HL-60 (cell line): ENCODE results near the gene PRELID2.

Source experiments
- DNase-seq, 2 experiments: peaks; one replicate each; pipeline ENCODE4 v3.0.0-alpha.2; 2010 to 2020; ENCODE audit warnings: low read depth in 1 of 2, low spot score in 1 of 2
- H3K27ac ChIP-seq: fragments of 250-450 bp; sonication (Bioruptor Pico); replicated peaks from 2 replicates; pipeline ENCODE4 v1.5.1; 2020; ENCODE audit warnings: mild to moderate bottlenecking, moderate library complexity
- H3K27me3 ChIP-seq: fragments of 250-450 bp; sonication (Bioruptor Pico); 2 replicates; pipeline ENCODE4 v1.5.1; 2021; ENCODE audit warnings: mild to moderate bottlenecking, moderate library complexity; ENCODE audit not compliant: insufficient read depth, poor library complexity, severe bottlenecking
- H3K4me3 ChIP-seq: replicated peaks from 2 replicates; pipeline ENCODE4 v1.5.1; 2011; ENCODE audit warnings: mild to moderate bottlenecking, control low read depth, low read length; ENCODE audit not compliant: insufficient read depth
- CTCF ChIP-seq: IDR thresholded peaks from one replicate; pipeline ENCODE4 v1.5.1; 2011; ENCODE audit warnings: low read length, control low read depth, inconsistent platforms; ENCODE audit not compliant: insufficient read depth
- GABPA ChIP-seq: IDR thresholded peaks from 2 replicates; pipeline ENCODE4 v1.6.1; 2012; ENCODE audit warnings: low read depth
- POLR2AphosphoS5 ChIP-seq: IDR thresholded peaks from 2 replicates; pipeline ENCODE4 v1.6.1; 2012; ENCODE audit warnings: low read depth
- REST ChIP-seq: IDR thresholded peaks from 2 replicates; pipeline ENCODE4 v1.6.1; 2012; ENCODE audit warnings: low read depth; ENCODE audit not compliant: insufficient replicate concordance
- SPI1 ChIP-seq: IDR thresholded peaks from 2 replicates; pipeline ENCODE4 v1.6.1; 2012; ENCODE audit warnings: low read depth, mild to moderate bottlenecking, borderline replicate concordance

Gene PRELID2

GRCh38 chr5:145835848-145836239, 702 bp upstream of the PRELID2 start:
- peak overlapping the region; percentile 52 for H3K4me3 ChIP-seq
- peaks cover 20% of the 10 kb centered on the region for H3K27me3 ChIP-seq
- no peak overlapping the region for H3K27ac ChIP-seq
- TF ChIP-seq CTCF (no peak), SPI1 (no peak), POLR2AphosphoS5 (no peak), GABPA (no peak), REST (no peak)
- no peak for DNase-seq

GRCh38 chr5:145834554-145834916, 607 bp downstream of the PRELID2 start:
- TF ChIP-seq POLR2AphosphoS5 (no peak), CTCF (no peak), REST (no peak), GABPA (no peak), SPI1 (no peak)
- Histone ChIP-seq H3K27ac (no peak overlapping the region), H3K27me3 (peaks cover 20% of the 10 kb centered on the region), H3K4me3 (peak overlapping the region; percentile 52)
- DNase-seq: no peak

- no peak for DNase-seq
- no peak overlapping the region for H3K27ac ChIP-seq
- no peak overlapping the region for H3K4me3 ChIP-seq
- peaks cover 20% of the 10 kb centered on the region for H3K27me3 ChIP-seq
- TF ChIP-seq CTCF: no peak
- TF ChIP-seq POLR2AphosphoS5: no peak
- no peak for TF ChIP-seq REST
- TF ChIP-seq SPI1: no peak
- TF ChIP-seq GABPA: no peak
These were observed 1.4 kb downstream of the PRELID2 start for GRCh38 chr5:145833631-145834200.
